Thoracic aorta (tissue), 2 donors: Measurements from ENCODE around the gene TGFBR1. TPM values are rescaled to one million over a fixed set of nuclear protein-coding genes. Genes with fewer than 3 reads are reported as not detected.

Experiments
- ATAC-seq: fragments of 150-250 bp; one replicate; pipeline ENCODE4 v1.8.0; 2017; ENCODE audit warnings: low read depth; ENCODE audit not compliant: insufficient number of reproducible peaks, low FRiP score
- DNase-seq: peaks from one replicate; pipeline ENCODE4 v3.0.0-alpha.2; 2020; ENCODE audit warnings: low spot score
- H3K27ac ChIP-seq, 2 donors: fragments of 200-600 bp; sonication (generic); 1 replicate in 1 of 2; 2 replicates in 1 of 2; pipeline ENCODE4 v1.5.1; 2016; ENCODE audit warnings: mild to moderate bottlenecking in 2 of 2, moderate library complexity in 2 of 2
- H3K27me3 ChIP-seq: fragments of 200-600 bp; sonication (generic); replicated peaks from 2 replicates; pipeline ENCODE4 v1.6.0; 2016; ENCODE audit warnings: mild to moderate bottlenecking; ENCODE audit not compliant: insufficient read depth
- H3K36me3 ChIP-seq: fragments of 200-600 bp; sonication (generic); one replicate; pipeline ENCODE4 v1.5.1; 2016
- H3K4me1 ChIP-seq, 2 donors: fragments of 200-600 bp; sonication (generic); 1 replicate in 1 of 2; 2 replicates in 1 of 2; pipeline versions ENCODE4 v1.5.1 to v1.6.0; 2016; ENCODE audit warnings: low read depth in 2 of 2, mild to moderate bottlenecking in 1 of 2; ENCODE audit not compliant: control insufficient read depth in 1 of 2
- H3K4me3 ChIP-seq: fragments of 200-600 bp; sonication (generic); 2 replicates; pipeline ENCODE4 v1.5.1; 2016; ENCODE audit warnings: mild to moderate bottlenecking
- H3K9me3 ChIP-seq: fragments of 200-600 bp; sonication (generic); 2 replicates; pipeline ENCODE4 v1.5.1; 2016
- CTCF ChIP-seq: fragments of 200-600 bp; sonication (generic); IDR thresholded peaks from one replicate; pipeline ENCODE4 v1.5.1; 2019; ENCODE audit warnings: antibody characterized with exemption
- total RNA-seq, 2 donors: library from RNA; depleted of rRNA; stranded (reverse); fragments of >200 nt; gene quantifications; one replicate each; pipeline versions ENCODE4 v1.1.0 to v1.2.3, GENCODE V29; 2016

The TGFBR1 gene
- total RNA-seq, 2 donors from 2014 or later: 76.8 to 87.2 TPM

DNA sequence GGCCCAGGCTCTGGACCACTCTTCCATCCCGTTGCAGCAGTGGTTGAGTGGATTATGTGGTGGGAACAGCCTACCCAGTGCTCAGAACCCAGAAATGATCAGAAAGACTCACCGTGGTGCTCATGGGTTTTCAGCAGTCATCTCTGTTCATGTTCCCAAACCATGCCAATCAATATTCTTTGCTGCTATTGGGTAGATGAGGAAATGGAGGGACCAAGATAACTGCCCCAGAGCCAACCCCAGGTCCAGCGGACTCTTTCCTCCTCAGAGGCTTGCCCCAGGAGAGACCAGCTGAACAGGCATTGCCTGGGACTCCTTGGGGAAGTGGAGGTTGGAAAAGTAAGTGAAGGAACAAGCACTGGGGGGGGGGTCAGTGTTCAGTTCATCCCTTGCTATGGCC lies 78.7 kb downstream of the TGFBR1 start:
- TF ChIP-seq CTCF: no peak
- ATAC-seq (no peak), DNase-seq (no peak)
- Histone ChIP-seq H3K27me3 (no peaks in the 10 kb centered on the region), H3K36me3 (no peaks in the 10 kb centered on the region), H3K9me3 (no peaks in the 10 kb centered on the region), H3K27ac (no peak overlapping the region), H3K4me3 (no peak overlapping the region), H3K4me1 (peaks cover 0 to 7% of the 10 kb centered on the region in 2 donors)

GRCh38 chr9:99184110-99184474 lies 79.2 kb downstream of the TGFBR1 start:
- H3K4me1 ChIP-seq: peaks cover 0 to 7% of the 10 kb centered on the region in 2 donors
- H3K36me3 ChIP-seq: no peaks in the 10 kb centered on the region
- no peak overlapping the region for H3K27ac ChIP-seq
- no peak for TF ChIP-seq CTCF
- H3K27me3 ChIP-seq: no peaks in the 10 kb centered on the region
- DNase-seq: no peak
- H3K4me3 ChIP-seq: no peak overlapping the region
- H3K9me3 ChIP-seq: no peaks in the 10 kb centered on the region
- ATAC-seq: no peak

DNA sequence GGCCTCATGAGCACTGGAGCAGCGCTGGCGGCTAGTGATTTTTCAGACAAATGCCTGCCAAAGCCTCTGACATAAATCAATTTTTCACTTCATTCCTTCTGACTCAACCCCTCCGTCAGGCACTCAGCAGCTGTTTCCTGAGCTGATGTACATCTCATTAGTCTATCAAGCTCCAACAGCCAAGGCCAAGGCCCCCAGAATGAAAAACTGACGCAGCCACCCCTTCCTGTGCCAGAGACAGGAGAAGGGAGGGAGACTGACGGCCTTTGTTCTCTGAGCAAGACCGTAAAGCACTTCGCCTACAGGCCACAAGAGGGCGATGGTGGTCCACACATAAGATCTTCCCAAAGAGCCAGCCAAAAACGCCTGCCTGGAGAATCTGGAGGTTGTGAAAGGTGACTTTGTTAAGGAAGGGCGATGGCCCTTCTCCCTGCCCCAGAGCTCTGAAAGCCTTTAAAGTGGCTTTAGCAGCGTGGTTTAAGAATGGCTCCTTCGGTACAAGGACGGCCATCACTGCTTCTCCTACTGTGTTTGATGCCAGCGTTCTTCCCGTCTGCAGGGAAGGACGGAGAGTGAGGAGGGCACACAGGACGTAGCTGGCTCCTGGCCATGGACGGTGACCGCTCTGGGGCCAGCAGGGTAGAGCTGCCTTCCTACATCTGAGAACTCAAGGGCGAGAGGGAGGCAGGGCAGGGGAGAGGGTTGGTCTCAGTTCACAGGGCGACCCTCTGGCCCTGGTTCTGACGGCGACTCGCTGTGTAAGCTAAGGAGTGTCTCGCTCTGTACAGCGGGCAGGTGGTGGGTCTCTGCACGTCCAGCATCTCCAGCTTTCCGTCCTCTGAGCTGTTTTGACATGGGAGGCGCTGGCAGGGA lies 79.8 kb downstream of the TGFBR1 start:
- peak; percentile 79 for ATAC-seq
- TF ChIP-seq CTCF: peak; percentile 94
- DNase-seq: peak; percentile 83
- H3K4me1 ChIP-seq: peaks cover 0 to 7% of the 10 kb centered on the region in 2 donors
- peak overlapping the region; percentile 64 for H3K4me3 ChIP-seq
- peak overlapping the region in 1 of 2 donors; percentile 17 for H3K27ac ChIP-seq
- H3K36me3 ChIP-seq: no peaks in the 10 kb centered on the region
- H3K9me3 ChIP-seq: no peaks in the 10 kb centered on the region
- H3K27me3 ChIP-seq: no peaks in the 10 kb centered on the region

DNA sequence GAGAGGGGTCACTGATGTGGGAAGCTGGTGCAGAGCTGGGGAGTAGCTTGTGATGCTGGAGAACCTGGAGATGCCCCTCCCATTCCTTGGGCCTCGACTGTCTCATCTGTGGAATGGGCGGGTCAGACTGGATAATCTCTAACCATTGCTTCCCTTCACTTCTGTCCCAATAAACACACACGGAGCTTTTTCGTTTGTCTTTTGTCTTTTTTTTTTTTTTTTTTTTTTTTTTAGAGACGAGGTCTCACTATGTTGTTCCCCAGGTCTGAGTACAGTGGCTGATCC lies 80.4 kb downstream of the TGFBR1 start:
- TF ChIP-seq CTCF: no peak
- DNase-seq (no peak), ATAC-seq (no peak)

DNA sequence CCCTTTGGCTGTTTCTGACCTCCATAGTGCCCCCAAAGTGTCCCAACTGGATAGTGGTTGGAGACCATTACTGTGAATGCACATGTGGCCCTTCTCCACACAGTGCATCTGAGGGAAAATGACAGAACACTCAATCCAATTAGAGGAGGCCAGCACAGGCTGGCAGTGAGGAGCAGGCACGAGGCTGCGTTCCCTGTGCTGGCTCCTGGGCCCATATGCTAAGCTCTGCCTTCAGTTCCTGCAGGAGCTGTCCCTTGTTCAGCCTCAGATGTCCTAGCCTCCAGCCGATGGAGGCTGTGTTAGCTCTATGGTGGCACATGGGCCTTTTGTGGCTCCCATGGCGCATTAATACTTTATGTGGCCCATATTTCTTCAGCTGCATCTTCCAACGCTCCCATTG lies 81.0 kb downstream of the TGFBR1 start:
- Histone ChIP-seq H3K27me3 (no peaks in the 10 kb centered on the region), H3K4me3 (no peak overlapping the region), H3K9me3 (no peaks in the 10 kb centered on the region), H3K27ac (no peak overlapping the region), H3K36me3 (no peaks in the 10 kb centered on the region), H3K4me1 (peaks cover 0 to 7% of the 10 kb centered on the region in 2 donors)
- no peak for ATAC-seq
- no peak for TF ChIP-seq CTCF
- no peak for DNase-seq

More for the DNA sequence above, 80.4 kb downstream of the TGFBR1 start:
- peak overlapping the region; percentile 64 for H3K4me3 ChIP-seq
- H3K27me3 ChIP-seq: no peaks in the 10 kb centered on the region
- no peaks in the 10 kb centered on the region for H3K36me3 ChIP-seq
- H3K27ac ChIP-seq: no peak overlapping the region
- peaks cover 0 to 7% of the 10 kb centered on the region in 2 donors for H3K4me1 ChIP-seq
- no peaks in the 10 kb centered on the region for H3K9me3 ChIP-seq
